ENCODE data around the gene DCAF10. TPM values are rescaled to one million over a fixed set of nuclear protein-coding genes. Genes with fewer than 3 reads are reported as not detected.

DCAF10 gene
- total RNA-seq, 1 experiment from 2014 or later: 13.5 TPM

GRCh38 chr9:37784616-37785483, 15.7 kb upstream of the DCAF10 start, which contains the start of gene EXOSC3:
EXOSC3 (minus strand) TSS chr9:37785064; CDS start chr9:37785044, 20 bp downstream.
- TF ChIP-seq CTCF (IDR thresholded peaks at IDR 0.05; ENCODE audit: insufficient read depth in 1 of 2, low read depth in 1 of 2, low read length in 1 of 2, severe bottlenecking in 1 of 2, unreplicated experiment in 1 of 2): peak; percentile 25 to 28
- intact Hi-C loops (cut with micrococcal nuclease; ENCODE audit: unreplicated experiment): loop anchor here (1.0 to 10.0 kb wide), 5 partner anchors 15 to 303 kb away; partner anchors contain the start of genes DCAF10, SLC25A51 and TRMT10B
- no TSS peak for BruUV-seq (replicated peaks)
- Mint-ChIP-seq H3K27ac (ENCODE audit: unreplicated experiment) (peak within 1 kb of the TSS; percentile 98), H3K36me3 (ENCODE audit: insufficient read depth, unreplicated experiment) (peaks cover 33% of the 10 kb centered on the region), H3K27me3 (ENCODE audit: insufficient read depth, unreplicated experiment) (no peaks in the 10 kb centered on the region), H3K4me3 (ENCODE audit: unreplicated experiment) (peak within 1 kb of the TSS; percentile 97), H3K9me3 (ENCODE audit: unreplicated experiment) (no peaks in the 10 kb centered on the region), H3K4me1 (ENCODE audit: low read depth, unreplicated experiment) (peaks cover 9% of the 10 kb centered on the region)
- Histone ChIP-seq H3K9me3 (no peaks in the 10 kb centered on the region), H3K27me3 (replicated peaks; ENCODE audit: control insufficient read depth, insufficient read depth, low read length) (no peaks in the 10 kb centered on the region), H3K36me3 (ENCODE audit: control insufficient read depth, insufficient read depth, low read length) (peaks cover 4% of the 10 kb centered on the region), H3K4me1 (0 out of 2 replicates have a peak, but pooled peaks cover 3% of the 10 kb centered on the region), H3K4me3 (ENCODE audit: low read depth, low read length) (peak within 1 kb of the TSS; percentile 97)
- POLR2A ChIA-PET: interaction anchor here (0.7 to 1.9 kb wide), 4 partner anchors 10 to 193 kb away, joined by 3 to 12 read pairs (median 5); partner anchors contain the start of genes DCAF10 and TOMM5
- DNase-seq: peak; percentile 91 to 92
- CTCF ChIA-PET: interaction anchor here (1.0 kb wide), 2 partner anchors 16 to 299 kb away, joined by 3 to 6 read pairs; partner anchors contain the start of genes DCAF10 and POLR1E

- Histone ChIP-seq H3K4me3 (ENCODE audit: low read depth, low read length) (no peak overlapping the region), H3K36me3 (ENCODE audit: control insufficient read depth, insufficient read depth, low read length) (peaks cover 4% of the 10 kb centered on the region), H3K9me3 (no peaks in the 10 kb centered on the region), H3K27me3 (replicated peaks; ENCODE audit: control insufficient read depth, insufficient read depth, low read length) (no peaks in the 10 kb centered on the region), H3K4me1 (0 out of 2 replicates have a peak, but pooled peaks cover 3% of the 10 kb centered on the region)
- Mint-ChIP-seq H3K36me3 (ENCODE audit: insufficient read depth, unreplicated experiment) (peaks cover 21% of the 10 kb centered on the region), H3K4me3 (ENCODE audit: unreplicated experiment) (no peak overlapping the region), H3K27ac (ENCODE audit: unreplicated experiment) (no peak overlapping the region), H3K4me1 (ENCODE audit: low read depth, unreplicated experiment) (peaks cover 9% of the 10 kb centered on the region), H3K9me3 (ENCODE audit: unreplicated experiment) (no peaks in the 10 kb centered on the region), H3K27me3 (ENCODE audit: insufficient read depth, unreplicated experiment) (no peaks in the 10 kb centered on the region)
- ChIA-PET CTCF (no interaction called here), POLR2A (no interaction called here)
- no TSS peak for BruUV-seq (replicated peaks)
- TF ChIP-seq CTCF (IDR thresholded peaks at IDR 0.05; ENCODE audit: insufficient read depth in 1 of 2, low read depth in 1 of 2, low read length in 1 of 2, severe bottlenecking in 1 of 2, unreplicated experiment in 1 of 2): no peak
- no peak for DNase-seq
- intact Hi-C loops (cut with micrococcal nuclease; ENCODE audit: unreplicated experiment): loop anchor here (10.0 kb wide), 2 partner anchors 118 to 202 kb away; partner anchors contain the start of gene SLC25A51
Observed at GRCh38 chr9:37787059-37787458, 13.5 kb upstream of the DCAF10 start.

GRCh38 chr9:37788332-37788731, 12.3 kb upstream of the DCAF10 start:
- CTCF ChIA-PET: no interaction called here
- intact Hi-C loops (cut with micrococcal nuclease; ENCODE audit: unreplicated experiment): loop anchor here (10.0 kb wide), 2 partner anchors 116 to 204 kb away; partner anchors contain the start of gene SLC25A51

More at GRCh38 chr9:37788332-37788731, 12.3 kb upstream of the DCAF10 start:
- Histone ChIP-seq H3K4me1 (0 out of 2 replicates have a peak, but pooled peaks cover 3% of the 10 kb centered on the region), H3K4me3 (ENCODE audit: low read depth, low read length) (no peak overlapping the region), H3K36me3 (ENCODE audit: control insufficient read depth, insufficient read depth, low read length) (peaks cover 2% of the 10 kb centered on the region; the same call in 1 of the 2 replicates), H3K9me3 (no peaks in the 10 kb centered on the region), H3K27me3 (replicated peaks; ENCODE audit: control insufficient read depth, insufficient read depth, low read length) (no peaks in the 10 kb centered on the region)
- no peaks in the 10 kb centered on the region for H3K9me3 Mint-ChIP-seq (ENCODE audit: unreplicated experiment)
- H3K4me3 Mint-ChIP-seq (ENCODE audit: unreplicated experiment): peak overlapping the region; percentile 6
- peaks cover 10% of the 10 kb centered on the region for H3K36me3 Mint-ChIP-seq (ENCODE audit: insufficient read depth, unreplicated experiment)
- no peak overlapping the region for H3K27ac Mint-ChIP-seq (ENCODE audit: unreplicated experiment)
- no peak for TF ChIP-seq CTCF (IDR thresholded peaks at IDR 0.05; ENCODE audit: insufficient read depth in 1 of 2, low read depth in 1 of 2, low read length in 1 of 2, severe bottlenecking in 1 of 2, unreplicated experiment in 1 of 2)
- BruUV-seq (replicated peaks): no TSS peak
- POLR2A ChIA-PET: no interaction called here
- DNase-seq: no peak
- peaks cover under 1% of the 10 kb centered on the region for H3K4me1 Mint-ChIP-seq (ENCODE audit: low read depth, unreplicated experiment)
- no peaks in the 10 kb centered on the region for H3K27me3 Mint-ChIP-seq (ENCODE audit: insufficient read depth, unreplicated experiment)
